ENCODE results near the gene AGAP1. TPM values are rescaled to one million over a fixed set of nuclear protein-coding genes. Genes with fewer than 3 reads are reported as not detected.
"Not testable (repeated sequence)": the region's sequence is repeated elsewhere in the genome, so short reads cannot be mapped to it uniquely, and the experiment has no call there.

The AGAP1 gene
- total RNA-seq, 3 donors from 2014 or later, result 1.9 to 2.6 (median 2.1) TPM

GRCh38 chr2:235602971-235603370 is 109.1 kb downstream of the AGAP1 start:
- not testable (repeated sequence) for ATAC-seq

DNA sequence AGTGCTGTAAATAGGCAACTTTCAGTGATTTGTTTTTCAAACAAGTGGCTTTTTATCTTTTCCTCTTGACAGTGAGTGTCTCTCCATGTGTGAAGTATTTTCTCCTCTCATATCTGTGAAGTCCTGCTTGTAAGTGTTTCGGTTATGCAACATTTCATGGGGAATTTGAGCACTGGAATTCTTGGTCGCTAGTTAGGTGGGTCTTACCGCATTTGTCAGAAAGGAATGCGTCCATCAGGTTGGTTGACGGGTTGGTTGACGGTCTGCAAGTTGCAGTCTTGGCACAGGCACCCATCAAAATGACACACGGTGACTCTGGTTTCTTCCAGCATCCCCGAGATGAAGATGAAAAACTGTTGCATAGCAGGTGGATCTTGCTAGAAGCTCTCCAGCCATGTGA is 109.8 kb downstream of the AGAP1 start:
- ATAC-seq, result no peak
- Mint-ChIP-seq H3K27me3 (ENCODE audit: low read depth) (peaks cover 15% of the 10 kb centered on the region), H3K4me1 (ENCODE audit: low read depth) (no peaks in the 10 kb centered on the region)

More at GRCh38 chr2:235602971-235603370, 109.1 kb downstream of the AGAP1 start:
- H3K27me3 Mint-ChIP-seq (ENCODE audit: low read depth), result peaks cover 13% of the 10 kb centered on the region
- H3K4me3 Mint-ChIP-seq; H3K4me1 Mint-ChIP-seq (ENCODE audit: low read depth); H3K9me3 Mint-ChIP-seq; DNase-seq; H3K36me3 Mint-ChIP-seq (ENCODE audit: insufficient read depth): not testable (repeated sequence)

DNA sequence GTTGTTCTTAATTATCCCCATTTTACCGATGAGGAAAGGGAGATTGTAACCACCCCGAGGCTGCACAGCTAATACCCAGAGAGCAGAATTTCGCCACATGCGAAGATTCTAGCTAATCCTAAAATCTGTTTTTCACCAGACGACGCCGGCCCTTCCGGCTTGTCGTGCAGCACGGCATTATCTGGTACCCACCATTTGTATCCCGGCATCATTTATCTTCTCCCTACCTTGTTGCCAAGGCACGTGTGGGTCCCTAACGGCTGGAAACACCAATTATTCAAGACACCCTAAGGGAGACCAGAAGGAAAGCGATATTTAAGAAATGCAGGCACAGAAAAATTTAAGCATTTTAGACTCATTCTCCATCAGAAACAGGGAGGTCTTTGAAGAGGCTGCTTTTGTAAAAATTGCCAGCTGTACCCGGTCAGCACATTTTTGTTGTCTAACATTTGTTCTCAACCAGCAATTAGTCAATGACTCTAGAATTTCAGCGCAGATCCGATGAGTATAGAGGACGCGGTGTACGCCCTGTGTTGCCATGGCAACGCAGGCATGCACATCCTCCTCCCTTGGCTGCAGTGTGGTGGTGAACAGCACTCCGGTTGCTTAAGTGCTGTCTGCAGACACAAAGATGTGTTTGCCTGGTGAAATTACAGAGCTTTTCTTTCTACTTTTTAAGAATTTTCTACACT is 111.6 kb downstream of the AGAP1 start:
- Mint-ChIP-seq H3K27me3 (ENCODE audit: low read depth) (peaks cover 20% of the 10 kb centered on the region), H3K4me1 (ENCODE audit: low read depth) (no peaks in the 10 kb centered on the region), H3K4me3 (no peak overlapping the region), H3K9me3 (peaks cover 4% of the 10 kb centered on the region), H3K36me3 (ENCODE audit: insufficient read depth) (no peaks in the 10 kb centered on the region)
- ATAC-seq (no peak), DNase-seq (no peak)

More for the DNA sequence above, 109.8 kb downstream of the AGAP1 start:
- Mint-ChIP-seq H3K9me3 (peaks cover 4% of the 10 kb centered on the region), H3K36me3 (ENCODE audit: insufficient read depth) (no peaks in the 10 kb centered on the region), H3K4me3 (no peak overlapping the region)
- DNase-seq, result no peak

DNA sequence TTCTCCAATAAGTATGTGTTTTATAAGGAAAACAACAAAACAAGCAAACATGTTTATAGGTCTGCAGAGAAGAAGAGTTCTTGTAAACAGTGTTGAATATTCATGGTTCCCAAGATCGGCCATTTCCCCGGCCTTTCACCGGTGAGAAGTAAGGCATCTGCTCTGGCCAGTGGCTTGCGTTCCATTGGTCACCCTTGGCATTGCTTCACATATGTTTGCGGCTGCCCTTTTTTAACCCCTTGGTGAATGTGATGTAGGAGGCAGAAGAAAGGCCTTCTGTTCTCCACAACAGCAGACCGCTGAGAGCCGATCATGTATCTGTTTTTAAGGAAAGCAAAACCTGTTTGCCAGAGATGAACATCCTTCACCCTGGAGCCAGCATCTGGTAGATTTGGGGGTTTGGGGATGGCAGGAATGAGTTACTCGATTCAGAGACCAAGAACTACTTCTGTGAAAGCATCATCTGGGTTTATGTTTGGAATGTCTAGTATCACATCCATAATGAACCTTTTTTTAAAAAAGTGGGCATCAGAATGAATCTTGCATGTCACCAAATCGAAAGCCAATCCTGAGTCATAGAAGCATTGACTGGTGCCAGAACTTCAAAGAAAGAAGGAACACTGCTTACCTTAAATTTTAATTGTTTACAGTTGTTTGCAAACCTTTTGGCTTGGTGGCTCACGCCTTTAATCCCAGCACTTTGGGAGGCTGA is 112.3 kb downstream of the AGAP1 start:
- Mint-ChIP-seq H3K27me3 (ENCODE audit: low read depth) (peaks cover 16% of the 10 kb centered on the region), H3K4me1 (ENCODE audit: low read depth) (no peaks in the 10 kb centered on the region), H3K9me3 (peaks cover 4% of the 10 kb centered on the region), H3K36me3 (ENCODE audit: insufficient read depth) (no peaks in the 10 kb centered on the region), H3K4me3 (no peak overlapping the region)
- DNase-seq, result no peak
- ATAC-seq, result no peak

GRCh38 chr2:235607546-235608199 is 113.8 kb downstream of the AGAP1 start:
- no peaks in the 10 kb centered on the region for H3K4me1 Mint-ChIP-seq (ENCODE audit: low read depth)
- peaks cover 4% of the 10 kb centered on the region for H3K9me3 Mint-ChIP-seq
- peaks cover 11% of the 10 kb centered on the region for H3K27me3 Mint-ChIP-seq (ENCODE audit: low read depth)
- no peaks in the 10 kb centered on the region for H3K36me3 Mint-ChIP-seq (ENCODE audit: insufficient read depth)
- H3K4me3 Mint-ChIP-seq, result no peak overlapping the region
- ATAC-seq (no peak), DNase-seq (no peak)

DNA sequence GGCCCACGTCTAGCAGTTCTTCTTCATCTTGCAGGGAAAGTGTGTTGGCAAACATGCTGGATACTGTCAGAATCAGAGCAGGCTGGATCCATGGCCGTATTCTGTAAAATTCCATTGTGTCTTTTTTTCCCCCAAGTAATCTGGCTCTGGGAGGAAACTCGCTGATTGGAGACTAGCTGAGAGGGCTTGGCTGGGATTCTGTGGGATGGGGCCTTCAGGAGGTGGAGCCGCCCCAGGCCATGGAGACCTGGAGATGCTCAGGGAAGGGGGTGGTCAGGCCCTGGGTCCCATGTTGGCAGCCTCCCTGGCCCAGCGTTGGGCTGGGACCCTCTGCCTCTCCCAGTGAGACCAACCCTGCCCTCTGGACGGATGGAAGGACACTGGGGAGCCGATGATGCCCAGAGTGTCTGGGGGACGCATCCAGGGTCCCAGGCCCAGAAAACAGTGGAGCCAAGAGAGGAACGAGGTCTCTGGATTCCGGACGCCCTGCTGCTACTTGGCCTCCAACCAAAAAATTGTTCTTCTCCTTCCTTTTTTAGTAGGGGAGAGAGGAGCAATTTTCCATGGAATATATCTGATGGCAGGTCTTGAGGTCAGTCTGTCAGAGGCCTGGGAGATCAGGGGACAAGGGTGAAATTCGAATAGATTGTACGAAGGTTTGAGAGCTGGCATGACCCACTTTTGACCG is 114.5 kb downstream of the AGAP1 start:
- Mint-ChIP-seq H3K4me1 (ENCODE audit: low read depth) (no peaks in the 10 kb centered on the region), H3K27me3 (ENCODE audit: low read depth) (peaks cover 10% of the 10 kb centered on the region), H3K36me3 (ENCODE audit: insufficient read depth) (no peaks in the 10 kb centered on the region), H3K9me3 (peaks cover under 1% of the 10 kb centered on the region), H3K4me3 (no peak overlapping the region)
- DNase-seq, result no peak
- ATAC-seq, result no peak

GRCh38 chr2:235609321-235609720 is 115.5 kb downstream of the AGAP1 start:
- H3K36me3 Mint-ChIP-seq (ENCODE audit: insufficient read depth), result no peaks in the 10 kb centered on the region
- H3K27me3 Mint-ChIP-seq (ENCODE audit: low read depth), result peaks cover 10% of the 10 kb centered on the region
- ATAC-seq (no peak), DNase-seq (no peak)
- H3K4me3 Mint-ChIP-seq, result no peak overlapping the region
- no peaks in the 10 kb centered on the region for H3K9me3 Mint-ChIP-seq
- H3K4me1 Mint-ChIP-seq (ENCODE audit: low read depth), result no peaks in the 10 kb centered on the region

DNA sequence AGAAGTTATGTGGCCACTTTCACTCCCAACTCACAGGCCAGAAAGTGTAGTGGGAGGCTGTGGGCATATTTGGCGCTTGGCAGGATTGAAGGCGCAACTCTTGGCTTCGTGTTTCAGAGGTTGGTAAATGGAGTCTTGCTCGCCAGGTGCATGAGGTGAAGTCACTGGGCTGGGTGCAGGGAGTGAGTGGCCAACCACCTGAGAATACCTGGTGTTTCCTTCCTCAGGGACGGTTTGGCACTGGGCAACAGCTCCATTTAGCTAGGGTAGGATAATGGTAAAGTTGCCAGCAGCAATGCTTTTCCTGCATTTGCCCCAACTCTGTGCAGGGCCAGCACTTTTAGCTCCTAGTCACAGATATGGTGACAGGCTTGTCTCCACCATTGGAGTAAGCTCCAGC is 115.9 kb downstream of the AGAP1 start:
- Mint-ChIP-seq H3K4me1 (ENCODE audit: low read depth) (no peaks in the 10 kb centered on the region), H3K36me3 (ENCODE audit: insufficient read depth) (no peaks in the 10 kb centered on the region), H3K27me3 (ENCODE audit: low read depth) (peaks cover 10% of the 10 kb centered on the region), H3K4me3 (no peak overlapping the region), H3K9me3 (no peaks in the 10 kb centered on the region)
- ATAC-seq, result no peak
- no peak for DNase-seq

DNA sequence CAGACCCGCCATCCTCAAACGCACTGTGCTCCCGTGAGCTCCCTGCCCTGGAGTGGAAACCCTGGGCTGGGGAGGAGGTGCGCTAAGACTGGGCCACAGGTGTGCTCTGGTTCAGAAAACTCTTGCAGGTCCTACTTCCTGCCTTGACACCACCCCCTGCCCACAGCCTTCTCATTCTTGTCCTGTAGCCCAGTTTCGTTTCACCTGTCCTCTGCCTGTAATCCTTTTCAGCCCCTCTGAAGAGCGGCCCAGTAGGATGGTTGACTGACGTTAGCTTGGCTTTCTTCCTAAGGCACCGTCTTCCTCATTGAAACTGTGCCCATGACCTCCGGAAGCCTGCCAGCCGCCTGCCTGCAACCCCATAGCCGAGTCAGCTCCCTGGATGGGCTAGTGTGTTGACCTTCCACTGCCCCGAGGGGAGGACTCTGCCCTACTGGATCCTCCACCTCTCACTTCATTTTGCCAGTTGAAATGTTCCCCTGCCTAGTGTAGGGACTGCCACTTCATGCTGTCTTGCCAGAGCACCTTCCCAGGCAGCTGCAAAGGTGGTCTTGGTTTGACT is 116.9 kb downstream of the AGAP1 start:
- H3K4me3 Mint-ChIP-seq, result no peak overlapping the region
- H3K27me3 Mint-ChIP-seq (ENCODE audit: low read depth), result peaks cover 10% of the 10 kb centered on the region
- no peak for ATAC-seq
- no peaks in the 10 kb centered on the region for H3K9me3 Mint-ChIP-seq
- H3K4me1 Mint-ChIP-seq (ENCODE audit: low read depth), result no peaks in the 10 kb centered on the region
- no peaks in the 10 kb centered on the region for H3K36me3 Mint-ChIP-seq (ENCODE audit: insufficient read depth)
- no peak for DNase-seq

- Mint-ChIP-seq H3K4me3 (no peak overlapping the region), H3K9me3 (no peaks in the 10 kb centered on the region), H3K36me3 (ENCODE audit: insufficient read depth) (no peaks in the 10 kb centered on the region), H3K4me1 (ENCODE audit: low read depth) (no peaks in the 10 kb centered on the region), H3K27me3 (ENCODE audit: low read depth) (peaks cover 10% of the 10 kb centered on the region)
- no peak for DNase-seq
- no peak for ATAC-seq
Observed at GRCh38 chr2:235611349-235611748, 117.5 kb downstream of the AGAP1 start.

DNA sequence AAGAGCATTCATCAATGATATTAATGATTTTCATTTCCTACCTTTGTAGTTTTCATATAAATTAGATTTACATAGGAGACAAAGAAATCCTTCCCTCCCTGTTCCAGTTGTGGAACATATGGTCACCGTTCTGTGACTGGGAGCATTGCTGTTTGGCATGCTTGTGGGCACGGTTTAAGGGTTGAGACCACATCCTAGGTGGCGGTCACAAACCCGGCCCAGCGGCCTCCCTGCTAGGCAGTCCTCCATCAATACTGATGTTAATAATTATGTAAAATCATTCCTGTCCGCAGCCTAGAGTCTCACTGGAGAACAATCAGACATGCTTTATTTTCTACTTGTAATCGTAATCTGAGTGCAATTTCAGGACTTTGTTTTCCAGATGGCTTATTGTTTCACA is 117.9 kb downstream of the AGAP1 start:
- Mint-ChIP-seq H3K27me3 (ENCODE audit: low read depth) (peaks cover 10% of the 10 kb centered on the region), H3K4me1 (ENCODE audit: low read depth) (peaks cover 3% of the 10 kb centered on the region), H3K4me3 (no peak overlapping the region), H3K36me3 (ENCODE audit: insufficient read depth) (no peaks in the 10 kb centered on the region), H3K9me3 (no peaks in the 10 kb centered on the region)
- ATAC-seq (no peak), DNase-seq (no peak)

DNA sequence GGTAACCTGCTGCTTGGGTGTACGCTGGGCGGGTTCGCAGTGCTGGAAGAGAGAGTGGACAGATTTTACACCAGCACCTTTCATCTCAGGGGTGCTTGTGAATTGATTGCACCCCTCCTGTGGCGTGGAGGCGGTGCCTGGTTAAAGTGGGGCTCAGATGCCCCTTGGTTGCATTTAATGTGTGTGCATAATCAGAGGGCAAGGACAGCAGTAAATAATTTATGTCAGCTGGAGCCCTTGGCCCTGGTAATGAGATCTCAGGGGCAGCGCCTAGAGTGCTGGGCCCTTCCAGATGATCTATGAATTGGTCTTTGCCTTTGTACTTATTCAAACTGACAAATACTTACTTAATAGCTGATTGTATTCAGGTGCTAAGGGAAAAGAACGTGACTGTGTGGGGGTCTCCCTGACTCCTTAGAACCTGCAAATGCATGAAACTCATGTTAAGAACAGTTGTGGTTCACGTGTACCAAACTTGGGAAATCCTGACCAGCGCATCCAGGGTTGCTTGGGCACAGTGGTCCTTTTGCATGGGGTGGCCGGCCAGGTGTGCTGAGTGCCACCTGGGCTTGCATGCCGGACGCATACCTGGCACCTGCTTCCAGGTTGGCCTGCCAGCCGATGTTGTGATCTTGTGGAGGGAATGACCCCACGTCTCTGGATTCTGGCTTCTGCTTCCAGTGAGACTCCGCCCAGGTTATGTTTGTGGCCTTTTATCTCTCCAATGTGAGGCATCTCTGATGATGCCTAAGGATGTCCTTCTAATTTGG is 118.5 kb downstream of the AGAP1 start:
- Mint-ChIP-seq H3K27me3 (ENCODE audit: low read depth) (peaks cover 10% of the 10 kb centered on the region), H3K4me1 (ENCODE audit: low read depth) (peaks cover 3% of the 10 kb centered on the region), H3K36me3 (ENCODE audit: insufficient read depth) (no peaks in the 10 kb centered on the region), H3K4me3 (no peak overlapping the region), H3K9me3 (no peaks in the 10 kb centered on the region)
- no peak for DNase-seq
- ATAC-seq, result no peak

DNA sequence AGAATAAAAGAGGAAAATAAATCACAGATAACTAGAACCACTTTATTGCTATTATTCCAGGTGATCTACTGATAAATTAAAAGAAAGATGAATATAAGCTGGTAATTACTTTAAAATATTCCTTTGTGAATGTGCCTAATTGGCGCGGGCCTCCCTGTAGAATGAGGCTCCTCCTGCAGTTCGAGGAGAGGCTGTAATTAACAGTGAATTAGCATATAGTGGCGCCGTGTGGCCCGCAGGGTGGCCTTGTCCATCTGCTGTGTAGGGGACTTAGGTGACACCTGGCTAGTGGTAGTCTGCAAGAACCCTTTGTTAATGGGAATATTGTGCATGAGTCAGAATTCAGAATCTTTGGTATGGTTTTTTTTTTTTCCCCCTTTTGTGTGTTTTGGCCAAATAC is 119.8 kb downstream of the AGAP1 start:
- H3K4me1 Mint-ChIP-seq (ENCODE audit: low read depth), result peaks cover 3% of the 10 kb centered on the region
- no peak overlapping the region for H3K4me3 Mint-ChIP-seq
- no peaks in the 10 kb centered on the region for H3K9me3 Mint-ChIP-seq
- ATAC-seq, result no peak
- DNase-seq, result no peak
- peaks cover 5% of the 10 kb centered on the region for H3K27me3 Mint-ChIP-seq (ENCODE audit: low read depth)
- H3K36me3 Mint-ChIP-seq (ENCODE audit: insufficient read depth), result no peaks in the 10 kb centered on the region
